ENCODE results near the gene NECAB3.

The NECAB3 gene

GRCh38 chr20:33624399-33624798 is 49.8 kb downstream of the NECAB3 start:
- DNase-seq = no peak

- DNase-seq = no peak
Observed at GRCh38 chr20:33622705-33623365, 51.4 kb downstream of the NECAB3 start.

GRCh38 chr20:33621717-33622400 is 52.4 kb downstream of the NECAB3 start:
- no peak for DNase-seq

- no peak for DNase-seq
Observed at GRCh38 chr20:33612001-33612400, 62.2 kb downstream of the NECAB3 start.

GRCh38 chr20:33611106-33611505 is 63.1 kb downstream of the NECAB3 start:
- DNase-seq = no peak

GRCh38 chr20:33609504-33609903 is 64.7 kb downstream of the NECAB3 start:
- DNase-seq = no peak

Measured in nucleus accumbens (tissue), 56 donors.